Neural crest cell (in vitro differentiated cells): ENCODE results near the gene NRXN3. TPM values are rescaled to one million over a fixed set of nuclear protein-coding genes. Genes with fewer than 3 reads are reported as not detected.

Source experiments
- DNase-seq: peaks from one replicate; pipeline ENCODE4 v3.0.0; 2021; ENCODE audit warnings: low read depth, mixed read lengths, low spot score
- H3K27ac Mint-ChIP-seq: one replicate; pipeline ENCODE4 v1.8.0; 2021; ENCODE audit warnings: mild to moderate bottlenecking, mixed read lengths; ENCODE audit not compliant: unreplicated experiment
- H3K27me3 Mint-ChIP-seq: 2 replicates; pipeline ENCODE4 v1.8.0; 2021; ENCODE audit warnings: low read depth, mild to moderate bottlenecking, mixed read lengths
- H3K36me3 Mint-ChIP-seq: 2 replicates; pipeline ENCODE4 v1.8.0; 2021; ENCODE audit warnings: low read depth, mild to moderate bottlenecking, mixed read lengths
- H3K4me1 Mint-ChIP-seq: 2 replicates; pipeline ENCODE4 v1.8.0; 2021; ENCODE audit warnings: mixed read lengths
- H3K4me3 Mint-ChIP-seq: one replicate; pipeline ENCODE4 v1.8.0; 2021; ENCODE audit warnings: mild to moderate bottlenecking, mixed read lengths
- H3K9me3 Mint-ChIP-seq: 2 replicates; pipeline ENCODE4 v1.8.0; 2021; ENCODE audit warnings: mixed read lengths
- total RNA-seq: library from RNA; stranded (reverse); gene quantifications from 2 replicates; pipeline ENCODE4 v1.2.1, GENCODE V29; 2021
- TF ChIP-seq, protein P1 (sequence below): fragments of 200-600 bp; sonication (generic); conservative IDR thresholded peaks from 2 replicates; pipeline ENCODE4 v1.5.0; 2021; ENCODE audit warnings: antibody characterized with exemption, mild to moderate bottlenecking

The NRXN3 gene
- total RNA-seq, 1 donor from 2014 or later: 2.5 TPM

DNA sequence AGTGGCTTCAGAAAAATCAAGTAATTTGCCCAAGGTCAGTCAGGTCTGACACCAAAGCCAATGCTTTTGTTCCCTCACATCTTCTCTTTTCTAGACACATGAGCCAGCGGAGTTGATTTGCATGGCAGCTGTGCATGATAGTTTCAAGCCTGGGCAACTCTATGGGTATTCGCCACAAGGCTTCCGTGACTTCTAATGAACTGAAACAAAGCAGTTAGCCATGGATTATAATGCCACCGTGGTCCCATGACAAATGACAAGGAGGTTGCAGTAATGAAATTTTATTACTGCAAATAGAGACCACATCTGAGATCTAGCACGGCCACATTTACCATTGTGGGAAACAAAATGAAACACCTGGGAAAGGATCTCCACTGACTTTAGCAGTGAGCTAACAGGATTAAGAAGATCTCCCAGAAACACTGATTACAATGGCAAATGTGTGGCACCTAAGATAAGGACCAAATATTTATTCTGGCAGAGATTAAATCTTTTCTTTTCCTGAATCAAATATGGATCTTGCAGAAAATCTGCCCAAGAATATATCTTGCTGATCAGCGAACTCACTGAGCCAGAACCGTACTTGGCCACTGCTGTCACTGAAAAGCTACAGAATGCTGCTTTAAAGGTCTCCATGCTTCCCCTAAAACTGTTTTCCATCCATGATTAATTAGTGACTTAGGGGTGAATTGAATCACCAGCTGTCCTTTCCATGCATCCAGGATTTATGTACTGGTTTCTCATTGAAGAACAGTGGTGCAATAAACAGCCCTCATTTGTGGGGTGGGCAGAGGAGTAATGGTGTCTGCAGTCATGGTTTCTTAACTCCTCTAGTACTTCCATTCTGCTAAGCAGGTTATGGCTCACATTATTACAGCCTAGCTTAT lies 1490.1 kb downstream of the NRXN3 start:
- Mint-ChIP-seq H3K27me3 (no peaks in the 10 kb centered on the region), H3K36me3 (no peaks in the 10 kb centered on the region), H3K4me3 (no peak overlapping the region), H3K27ac (no peak overlapping the region), H3K9me3 (peaks cover 3% of the 10 kb centered on the region), H3K4me1 (no peaks in the 10 kb centered on the region)
- no peak for DNase-seq
- TF ChIP-seq, protein P1, sequence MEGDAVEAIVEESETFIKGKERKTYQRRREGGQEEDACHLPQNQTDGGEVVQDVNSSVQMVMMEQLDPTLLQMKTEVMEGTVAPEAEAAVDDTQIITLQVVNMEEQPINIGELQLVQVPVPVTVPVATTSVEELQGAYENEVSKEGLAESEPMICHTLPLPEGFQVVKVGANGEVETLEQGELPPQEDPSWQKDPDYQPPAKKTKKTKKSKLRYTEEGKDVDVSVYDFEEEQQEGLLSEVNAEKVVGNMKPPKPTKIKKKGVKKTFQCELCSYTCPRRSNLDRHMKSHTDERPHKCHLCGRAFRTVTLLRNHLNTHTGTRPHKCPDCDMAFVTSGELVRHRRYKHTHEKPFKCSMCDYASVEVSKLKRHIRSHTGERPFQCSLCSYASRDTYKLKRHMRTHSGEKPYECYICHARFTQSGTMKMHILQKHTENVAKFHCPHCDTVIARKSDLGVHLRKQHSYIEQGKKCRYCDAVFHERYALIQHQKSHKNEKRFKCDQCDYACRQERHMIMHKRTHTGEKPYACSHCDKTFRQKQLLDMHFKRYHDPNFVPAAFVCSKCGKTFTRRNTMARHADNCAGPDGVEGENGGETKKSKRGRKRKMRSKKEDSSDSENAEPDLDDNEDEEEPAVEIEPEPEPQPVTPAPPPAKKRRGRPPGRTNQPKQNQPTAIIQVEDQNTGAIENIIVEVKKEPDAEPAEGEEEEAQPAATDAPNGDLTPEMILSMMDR: no peak

DNA sequence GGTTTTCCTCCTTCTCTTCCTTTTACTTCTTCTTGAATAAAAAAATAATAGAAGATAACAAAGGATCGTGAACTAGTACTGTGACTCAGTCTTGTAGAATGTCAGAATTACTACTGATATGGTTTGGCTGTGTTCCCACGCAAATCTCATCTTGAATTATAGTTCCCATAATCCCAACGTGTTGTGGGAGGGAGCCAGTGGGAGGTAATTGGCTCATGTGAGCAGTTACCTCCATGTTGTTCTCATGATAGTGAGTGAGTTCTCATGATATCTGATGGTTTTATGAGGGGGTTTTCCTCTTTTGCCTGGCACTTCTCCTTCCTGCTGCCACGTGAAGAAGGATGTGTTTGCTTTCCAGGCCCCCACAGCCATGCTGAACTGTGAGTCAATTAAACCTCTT lies 1491.6 kb downstream of the NRXN3 start:
- Mint-ChIP-seq H3K27ac (no peak overlapping the region), H3K9me3 (peaks cover 3% of the 10 kb centered on the region), H3K36me3 (no peaks in the 10 kb centered on the region), H3K4me3 (no peak overlapping the region), H3K27me3 (no peaks in the 10 kb centered on the region), H3K4me1 (no peaks in the 10 kb centered on the region)
- no peak for DNase-seq
- TF ChIP-seq, protein P1: no peak

DNA sequence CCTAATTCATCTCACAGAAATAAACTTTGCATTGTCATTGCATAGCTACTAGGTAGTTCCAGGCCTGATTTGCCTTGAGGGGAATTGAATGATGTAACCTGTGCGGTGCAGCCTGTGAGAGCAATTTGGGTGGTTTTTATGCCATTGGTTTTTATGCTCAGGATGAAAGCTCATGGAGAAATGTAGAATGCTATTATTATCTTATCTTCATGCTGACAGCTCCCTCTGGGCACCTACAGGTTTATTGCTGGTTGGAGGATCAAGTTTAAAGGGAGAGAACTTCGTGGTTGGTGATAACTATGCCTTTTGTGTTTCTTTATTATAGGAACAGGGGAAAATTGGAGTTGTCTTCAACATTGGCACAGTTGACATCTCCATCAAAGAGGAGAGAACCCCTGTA lies 1493.3 kb downstream of the NRXN3 start:
- H3K4me3 Mint-ChIP-seq: no peak overlapping the region
- H3K36me3 Mint-ChIP-seq: no peaks in the 10 kb centered on the region

DNA sequence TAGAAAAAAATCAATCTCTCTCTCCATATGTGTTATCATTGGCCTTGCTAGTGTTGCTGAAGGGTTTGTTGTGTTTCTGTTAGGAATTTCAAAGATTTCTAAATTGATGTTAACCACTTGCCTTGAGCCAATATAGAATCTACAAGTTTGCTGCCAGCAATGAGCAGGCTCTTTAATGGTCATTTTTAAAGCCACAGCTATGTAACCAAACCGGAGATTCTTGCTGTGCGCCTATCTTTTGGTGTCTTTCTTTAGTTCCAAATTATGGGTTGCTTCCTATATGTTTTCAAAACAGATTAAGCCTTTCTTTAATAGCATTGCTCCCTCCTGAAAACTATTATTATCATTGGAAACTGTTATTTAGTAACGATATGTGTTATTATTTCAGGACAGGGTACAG lies 1495.4 kb downstream of the NRXN3 start:
- peaks cover 3% of the 10 kb centered on the region for H3K9me3 Mint-ChIP-seq
- H3K4me1 Mint-ChIP-seq: peaks cover 5% of the 10 kb centered on the region
- DNase-seq: no peak
- TF ChIP-seq, protein P1: no peak
- no peaks in the 10 kb centered on the region for H3K36me3 Mint-ChIP-seq
- no peaks in the 10 kb centered on the region for H3K27me3 Mint-ChIP-seq
- H3K27ac Mint-ChIP-seq: no peak overlapping the region
- no peak overlapping the region for H3K4me3 Mint-ChIP-seq

More for the DNA sequence above, 1493.3 kb downstream of the NRXN3 start:
- H3K27me3 Mint-ChIP-seq: no peaks in the 10 kb centered on the region
- H3K9me3 Mint-ChIP-seq: peaks cover 3% of the 10 kb centered on the region
- H3K27ac Mint-ChIP-seq: no peak overlapping the region
- TF ChIP-seq, protein P1: no peak
- peaks cover 5% of the 10 kb centered on the region for H3K4me1 Mint-ChIP-seq
- no peak for DNase-seq

DNA sequence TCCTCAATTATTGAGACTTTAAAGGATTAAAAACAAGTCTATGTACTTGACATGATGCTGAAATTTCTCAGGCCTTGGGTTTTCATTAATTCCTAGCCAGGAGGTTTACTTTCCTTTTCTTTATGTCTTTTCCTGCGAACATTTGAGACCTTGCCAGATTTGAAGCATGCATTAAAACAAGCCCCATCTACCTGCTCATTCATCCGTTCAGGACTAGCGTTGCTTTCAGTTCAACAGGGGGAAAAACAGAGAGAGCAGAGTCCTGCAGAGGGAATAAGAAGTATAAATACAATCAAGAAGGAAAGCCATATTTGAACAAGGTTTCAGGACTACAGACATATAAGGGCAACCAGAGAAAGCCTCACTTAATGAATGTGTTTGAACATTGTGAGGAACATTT lies 1498.8 kb downstream of the NRXN3 start:
- H3K27ac Mint-ChIP-seq: no peak overlapping the region
- DNase-seq: no peak
- TF ChIP-seq, protein P1: no peak
- H3K36me3 Mint-ChIP-seq: no peaks in the 10 kb centered on the region
- peaks cover 5% of the 10 kb centered on the region for H3K4me1 Mint-ChIP-seq
- H3K27me3 Mint-ChIP-seq: no peaks in the 10 kb centered on the region
- no peak overlapping the region for H3K4me3 Mint-ChIP-seq
- no peaks in the 10 kb centered on the region for H3K9me3 Mint-ChIP-seq
